Stimulated activated CD8-positive, alpha-beta memory T cell treated with anti-CD3 and anti-CD28 coated beads, Interleukin-15, amount 100 ng/mL, for 24 hours (primary cell): ENCODE data around the gene MIGA1.
A peak's percentile ranks its signal among the peaks of the same experiment; 100 is the strongest.
"Not testable (repeated sequence)": the region's sequence is repeated elsewhere in the genome, so short reads cannot be mapped to it uniquely, and the experiment has no call there.

Experiments
- DNase-seq: peaks from one replicate; pipeline ENCODE4 v3.0.0-alpha.2; 2020; ENCODE audit warnings: low read depth

The MIGA1 gene

GRCh38 chr1:77779529-77780281, at the start of gene MIGA1:
Gene MIGA1 (plus strand): TSS chr1:77779649. CDS start chr1:77783253, 3,604 bp downstream.
- peak; percentile 41 for DNase-seq

- DNase-seq, result no peak
Measured at GRCh38 chr1:77732090-77732489, 47.4 kb upstream of the MIGA1 start.

- no peak for DNase-seq
Measured at GRCh38 chr1:77739235-77739634, 40.2 kb upstream of the MIGA1 start.

- DNase-seq, result no peak
Measured at GRCh38 chr1:77741316-77741715, 38.1 kb upstream of the MIGA1 start.

GRCh38 chr1:77742011-77742555, 37.4 kb upstream of the MIGA1 start:
- no peak for DNase-seq

- DNase-seq, result no peak
Measured at GRCh38 chr1:77744576-77744975, 34.9 kb upstream of the MIGA1 start.

- DNase-seq, result not testable (repeated sequence)
Measured at GRCh38 chr1:77749489-77749888, 30.0 kb upstream of the MIGA1 start.

- DNase-seq, result no peak
Measured at GRCh38 chr1:77756052-77756754, 23.2 kb upstream of the MIGA1 start.

- DNase-seq, result no peak
Measured at GRCh38 chr1:77757066-77757584, 22.3 kb upstream of the MIGA1 start.

GRCh38 chr1:77757603-77758002, 21.8 kb upstream of the MIGA1 start:
- no peak for DNase-seq

GRCh38 chr1:77759071-77760028, 20.1 kb upstream of the MIGA1 start, which contains the start of gene USP33:
Gene USP33 (minus strand): TSS chr1:77759852. CDS start chr1:77741697, 18,155 bp downstream.
- DNase-seq, result peak; percentile 80

- DNase-seq, result no peak
Measured at GRCh38 chr1:77762072-77762476, 17.4 kb upstream of the MIGA1 start.

- no peak for DNase-seq
Measured at GRCh38 chr1:77768006-77768405, 11.4 kb upstream of the MIGA1 start.

GRCh38 chr1:77776007-77776700, 3.3 kb upstream of the MIGA1 start:
- no peak for DNase-seq

- DNase-seq, result no peak
Measured at GRCh38 chr1:77781683-77782082, 2.2 kb downstream of the MIGA1 start.

- no peak for DNase-seq
Measured at GRCh38 chr1:77783141-77783540, 3.7 kb downstream of the MIGA1 start.

GRCh38 chr1:77786093-77786741, 6.8 kb downstream of the MIGA1 start:
- not testable (repeated sequence) for DNase-seq

- DNase-seq, result no peak
Measured at GRCh38 chr1:77794550-77794949, 15.1 kb downstream of the MIGA1 start.

- no peak for DNase-seq
Measured at GRCh38 chr1:77796695-77797405, 17.4 kb downstream of the MIGA1 start.

GRCh38 chr1:77797991-77798390, 18.5 kb downstream of the MIGA1 start:
- DNase-seq, result no peak
